GM19238 (cell line): Measurements from ENCODE around the gene CYP3A5.
"Not testable (repeated sequence)": the region's sequence is repeated elsewhere in the genome, so short reads cannot be mapped to it uniquely, and the experiment has no call there.

Source experiments
- DNase-seq: peaks from one replicate; pipeline ENCODE4 v3.0.0; 2011; ENCODE audit warnings: low spot score; ENCODE audit not compliant: insufficient read length

Gene CYP3A5

GRCh38 chr7:99685871-99686608 is 6.2 kb upstream of the CYP3A5 start:
- not testable (repeated sequence) for DNase-seq

GRCh38 chr7:99685129-99685758 is 5.4 kb upstream of the CYP3A5 start:
- DNase-seq: no peak

- DNase-seq: no peak
Observed at GRCh38 chr7:99679032-99679399, 780 bp downstream of the CYP3A5 start.

GRCh38 chr7:99677648-99678045 is 2.1 kb downstream of the CYP3A5 start:
- no peak for DNase-seq

GRCh38 chr7:99677013-99677647 is 2.7 kb downstream of the CYP3A5 start:
- no peak for DNase-seq

- DNase-seq: no peak
Observed at GRCh38 chr7:99674995-99675742, 4.6 kb downstream of the CYP3A5 start.

GRCh38 chr7:99672573-99672972 is 7.2 kb downstream of the CYP3A5 start:
- DNase-seq: no peak

GRCh38 chr7:99669782-99670181 is 10.0 kb downstream of the CYP3A5 start:
- DNase-seq: no peak

GRCh38 chr7:99668541-99668940 is 11.3 kb downstream of the CYP3A5 start:
- no peak for DNase-seq

GRCh38 chr7:99667179-99667578 is 12.6 kb downstream of the CYP3A5 start:
- no peak for DNase-seq

- no peak for DNase-seq
Observed at GRCh38 chr7:99666013-99666395, 13.8 kb downstream of the CYP3A5 start.

- no peak for DNase-seq
Observed at GRCh38 chr7:99665312-99666012, 14.3 kb downstream of the CYP3A5 start.

GRCh38 chr7:99657879-99658278 is 21.9 kb downstream of the CYP3A5 start:
- DNase-seq: not testable (repeated sequence)

GRCh38 chr7:99654626-99655025 is 25.2 kb downstream of the CYP3A5 start:
- not testable (repeated sequence) for DNase-seq

GRCh38 chr7:99653754-99654153 is 26.0 kb downstream of the CYP3A5 start:
- no peak for DNase-seq

- not testable (repeated sequence) for DNase-seq
Observed at GRCh38 chr7:99653269-99653668, 26.5 kb downstream of the CYP3A5 start.

GRCh38 chr7:99652671-99653070 is 27.1 kb downstream of the CYP3A5 start:
- DNase-seq: no peak

- DNase-seq: no peak
Observed at GRCh38 chr7:99651290-99651689, 28.5 kb downstream of the CYP3A5 start.

- DNase-seq: no peak
Observed at GRCh38 chr7:99648843-99649242, 31.0 kb downstream of the CYP3A5 start.

- no peak for DNase-seq
Observed at GRCh38 chr7:99645590-99645989, 34.2 kb downstream of the CYP3A5 start.

GRCh38 chr7:99644431-99644830 is 35.4 kb downstream of the CYP3A5 start:
- DNase-seq: no peak
